ENCODE results near the gene PMAIP1.
A peak's percentile ranks its signal among the peaks of the same experiment; 100 is the strongest.
"Not testable (repeated sequence)": the region's sequence is repeated elsewhere in the genome, so short reads cannot be mapped to it uniquely, and the experiment has no call there.

Gene PMAIP1

DNA sequence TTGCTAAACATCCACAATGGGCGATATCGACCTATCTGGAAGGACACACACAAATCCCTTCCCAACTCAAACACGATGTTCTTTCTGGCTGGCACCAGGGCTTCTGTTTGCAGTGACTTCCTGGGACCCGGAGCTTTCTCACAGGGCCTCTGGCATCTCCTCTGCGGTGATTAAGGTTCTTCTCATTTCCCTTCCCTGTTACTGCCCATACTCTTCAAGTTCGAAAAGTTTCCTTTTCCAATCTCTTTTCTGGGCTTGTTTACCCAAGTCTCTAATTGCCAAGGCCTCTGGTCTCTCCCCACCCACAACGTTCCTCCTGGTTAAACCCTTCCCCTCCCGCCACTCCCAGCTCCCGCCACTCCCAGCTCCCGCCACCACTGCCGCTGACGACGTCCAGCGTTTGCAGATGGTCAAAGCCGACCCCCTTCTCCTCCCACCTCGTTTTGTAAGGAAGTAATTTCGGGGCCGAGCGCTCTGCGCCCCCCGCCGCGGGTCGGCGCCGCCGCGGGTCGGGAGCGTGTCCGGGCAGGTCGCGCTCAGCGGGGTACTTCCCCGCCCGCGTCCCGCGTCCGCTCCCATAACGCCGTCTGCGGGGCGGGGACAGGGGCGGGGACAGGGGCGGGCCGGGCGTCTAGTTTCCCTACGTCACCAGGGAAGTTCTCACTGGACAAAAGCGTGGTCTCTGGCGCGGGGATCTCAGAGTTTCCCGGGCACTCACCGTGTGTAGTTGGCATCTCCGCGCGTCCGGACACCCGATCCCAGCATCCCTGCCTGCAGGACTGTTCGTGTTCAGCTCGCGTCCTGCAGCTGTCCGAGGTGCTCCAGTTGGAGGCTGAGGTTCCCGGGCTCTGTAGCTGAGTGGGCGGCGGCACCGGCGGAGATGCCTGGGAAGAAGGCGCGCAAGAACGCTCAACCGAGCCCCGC lies at the start of gene PMAIP1:
Gene PMAIP1, plus strand, starts transcription at position 699 of the 924 bp plus-strand sequence. Its CDS starts 182 bp downstream, at position 881.
- DNase-seq = peak; percentile 91

- DNase-seq = no peak
Measured at GRCh38 chr18:59851784-59852399, 47.9 kb upstream of the PMAIP1 start.

DNA sequence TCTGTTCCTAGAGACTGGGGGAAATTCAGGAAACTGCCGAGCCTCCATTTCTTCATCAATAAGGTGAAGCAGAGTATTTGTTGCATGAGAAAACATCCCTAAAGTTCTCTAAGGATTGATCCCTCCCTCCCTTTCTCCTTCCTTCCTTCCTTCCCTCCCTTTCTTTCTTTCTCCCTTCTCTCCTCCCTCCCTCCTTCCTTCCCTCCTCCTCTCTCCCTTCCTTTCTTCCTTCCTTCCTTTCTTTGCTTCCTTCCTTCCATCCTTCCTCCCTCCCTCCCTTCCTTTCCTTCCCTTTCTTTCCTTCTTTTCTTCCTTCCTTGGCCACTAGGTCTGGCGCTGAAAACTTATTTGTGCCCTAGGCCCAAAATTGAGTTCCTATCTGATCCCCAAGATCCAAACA lies 47.2 kb upstream of the PMAIP1 start:
- DNase-seq = no peak

DNA sequence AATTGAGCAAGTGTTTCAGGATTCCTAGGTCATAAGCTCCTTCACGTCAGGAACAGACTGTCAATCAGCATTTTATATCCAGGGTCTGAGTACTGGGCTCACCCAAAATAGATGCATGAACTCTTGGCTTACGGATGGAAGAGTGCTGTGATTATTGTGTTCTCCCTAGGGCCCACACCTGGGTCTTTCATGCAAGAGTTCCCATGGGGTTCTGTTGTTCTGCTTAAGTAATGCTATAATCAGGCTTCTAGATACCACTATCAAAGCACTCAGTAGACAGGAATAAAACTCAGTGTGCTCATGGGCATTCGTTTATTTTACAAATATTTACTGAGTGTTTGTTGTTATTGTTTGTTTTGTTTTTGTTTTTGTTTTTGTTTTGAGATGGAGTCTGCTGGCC lies 46.4 kb upstream of the PMAIP1 start:
- no peak for DNase-seq

DNA sequence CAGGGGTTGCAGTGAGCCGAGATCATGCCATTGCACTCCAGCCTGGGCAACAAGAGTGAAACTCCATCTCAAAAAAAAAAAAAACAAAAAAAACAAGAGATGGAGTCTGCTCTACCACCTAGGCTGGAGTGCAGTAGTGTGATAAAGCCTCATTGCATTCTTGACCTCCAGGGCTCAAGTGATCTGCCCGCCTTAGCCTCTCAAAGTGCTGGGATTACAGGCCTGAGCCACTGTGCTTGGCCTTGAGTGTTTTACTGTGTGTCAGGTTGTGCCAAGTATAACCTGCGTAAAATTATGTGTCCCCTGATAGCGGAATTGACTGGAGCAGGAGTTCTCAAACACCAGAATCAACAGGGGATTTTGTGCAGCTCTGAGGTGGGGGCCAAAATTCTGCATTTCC lies 45.8 kb upstream of the PMAIP1 start:
- not testable (repeated sequence) for DNase-seq

DNA sequence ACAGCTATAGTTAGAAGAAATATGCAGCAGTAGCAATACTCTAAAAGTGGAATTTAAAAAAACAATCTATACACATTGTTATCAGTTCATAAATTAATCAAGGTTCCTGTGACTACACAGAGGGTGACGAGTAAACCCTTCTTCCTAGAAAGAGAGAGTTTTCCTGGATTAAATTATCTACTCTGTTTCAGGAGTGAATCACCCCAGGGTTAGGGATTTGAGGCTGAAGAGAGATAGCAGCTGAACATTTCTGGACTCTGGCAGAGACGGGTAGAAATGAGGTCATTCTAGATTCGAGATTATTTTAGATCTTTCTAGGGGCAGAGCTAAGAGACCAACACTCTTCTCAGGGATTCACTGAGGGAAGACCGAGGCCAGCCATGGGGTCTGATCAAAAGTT lies 38.8 kb upstream of the PMAIP1 start:
- DNase-seq = no peak

DNA sequence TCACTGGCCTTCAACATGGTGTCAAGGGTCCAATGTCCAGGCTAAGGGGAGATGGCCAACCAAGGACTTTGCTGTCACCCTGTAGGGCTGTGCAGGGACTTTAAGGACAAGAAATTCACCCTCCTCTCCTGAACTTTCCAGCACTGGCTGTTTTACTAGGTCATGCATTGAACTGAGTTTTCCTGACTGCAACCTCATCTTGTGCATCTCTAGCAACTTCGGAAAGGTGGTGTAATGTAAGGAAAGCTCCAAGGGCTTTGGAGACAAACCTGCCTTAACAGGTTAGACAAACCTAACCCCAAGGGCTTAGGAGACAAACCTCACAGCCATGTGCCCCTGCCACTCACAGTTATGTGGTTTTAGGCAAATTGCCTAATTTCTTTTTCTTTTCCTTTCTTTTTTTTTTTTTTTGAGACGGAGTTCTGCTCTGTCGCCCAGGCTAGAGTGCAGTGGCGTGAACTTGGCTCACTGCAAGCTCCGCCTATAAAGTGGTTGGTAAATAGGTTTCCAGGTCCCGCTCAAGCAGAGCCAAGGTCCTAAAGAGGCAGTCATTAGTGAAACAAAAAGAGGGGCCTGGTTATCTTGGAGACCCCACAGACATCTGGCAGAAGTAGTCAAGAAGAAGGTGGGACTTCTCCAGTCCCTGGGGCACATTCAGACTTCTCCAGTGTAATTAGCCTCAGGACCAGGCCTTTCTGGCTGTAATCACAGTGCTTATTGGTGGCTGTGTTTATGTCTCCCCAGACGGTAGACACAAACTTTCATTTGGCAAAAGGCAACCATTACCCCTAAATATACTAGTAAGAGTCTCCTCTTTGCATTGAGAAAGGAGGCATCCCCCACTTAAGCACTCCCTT lies 37.6 kb upstream of the PMAIP1 start:
- no peak for DNase-seq

GRCh38 chr18:59865241-59865986 lies 34.4 kb upstream of the PMAIP1 start:
- no peak for DNase-seq

DNA sequence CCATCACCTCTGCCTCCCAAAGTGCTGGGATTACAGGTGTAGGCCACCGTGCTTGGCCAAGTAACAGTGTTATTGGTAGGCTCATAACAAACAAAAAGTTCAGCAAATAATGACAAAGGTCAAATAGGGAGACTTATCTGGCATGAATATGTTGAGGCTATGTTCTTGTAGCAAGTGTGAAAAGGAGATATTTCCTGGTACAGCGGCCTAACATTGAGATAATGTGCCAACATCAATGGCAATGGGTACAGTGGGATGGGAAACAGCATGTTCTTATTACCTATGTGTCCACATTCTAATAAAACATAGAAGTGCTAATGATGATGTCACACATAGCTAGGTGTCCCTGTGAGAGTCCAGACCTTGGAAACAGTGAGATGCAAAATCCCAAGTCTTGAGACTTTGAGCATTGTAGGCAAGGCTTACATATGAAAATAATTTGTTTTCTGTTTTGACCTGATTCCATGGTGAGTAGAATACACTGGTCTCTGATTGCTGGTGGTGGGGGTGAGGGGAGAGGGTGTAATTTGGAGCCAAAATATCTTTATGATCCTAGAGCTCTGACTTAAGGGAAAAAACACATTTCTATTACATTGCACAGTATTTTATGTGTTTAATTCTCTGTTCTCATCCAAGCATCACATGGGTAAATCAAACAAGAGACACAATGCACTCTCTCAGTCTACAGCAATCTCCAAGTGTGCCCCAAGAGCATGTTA lies 33.1 kb upstream of the PMAIP1 start:
- DNase-seq = no peak

DNA sequence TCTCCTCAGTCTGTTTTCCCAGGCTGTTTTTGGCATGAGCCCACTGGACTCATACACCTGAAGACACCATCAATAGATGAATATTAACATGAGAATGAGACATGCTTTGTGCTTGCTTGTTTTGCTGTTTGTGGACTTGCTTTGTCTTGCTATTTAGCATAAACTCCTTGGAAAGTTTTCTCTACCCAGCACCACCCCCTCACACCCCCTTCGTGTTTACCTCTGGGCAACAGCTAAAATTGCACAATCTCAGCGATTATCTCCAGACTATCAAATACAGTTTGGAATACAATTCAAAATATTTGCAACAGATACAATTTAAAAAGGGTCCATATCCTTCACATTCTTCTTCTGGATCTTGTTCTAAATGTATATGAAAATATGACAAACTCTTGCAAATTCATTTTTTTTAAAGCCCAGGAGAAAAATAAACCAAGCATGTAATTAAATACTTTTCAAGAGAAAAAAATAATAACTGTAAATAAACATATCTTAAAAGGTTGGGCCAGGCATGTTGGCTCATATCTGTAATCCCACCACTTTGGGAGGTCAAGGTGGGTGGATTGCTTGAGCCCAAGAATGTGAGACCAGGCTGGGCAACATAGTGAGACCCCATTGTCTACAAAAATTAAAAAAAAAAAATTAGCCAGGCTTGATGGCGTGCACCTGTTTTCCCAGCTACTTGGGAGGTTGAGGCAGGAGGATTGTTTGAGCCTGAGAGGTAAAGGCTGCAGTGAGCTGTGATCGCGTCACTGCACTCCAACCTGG lies 32.3 kb upstream of the PMAIP1 start:
- no peak for DNase-seq

GRCh38 chr18:59870623-59871130 lies 29.1 kb upstream of the PMAIP1 start:
- DNase-seq = no peak

DNA sequence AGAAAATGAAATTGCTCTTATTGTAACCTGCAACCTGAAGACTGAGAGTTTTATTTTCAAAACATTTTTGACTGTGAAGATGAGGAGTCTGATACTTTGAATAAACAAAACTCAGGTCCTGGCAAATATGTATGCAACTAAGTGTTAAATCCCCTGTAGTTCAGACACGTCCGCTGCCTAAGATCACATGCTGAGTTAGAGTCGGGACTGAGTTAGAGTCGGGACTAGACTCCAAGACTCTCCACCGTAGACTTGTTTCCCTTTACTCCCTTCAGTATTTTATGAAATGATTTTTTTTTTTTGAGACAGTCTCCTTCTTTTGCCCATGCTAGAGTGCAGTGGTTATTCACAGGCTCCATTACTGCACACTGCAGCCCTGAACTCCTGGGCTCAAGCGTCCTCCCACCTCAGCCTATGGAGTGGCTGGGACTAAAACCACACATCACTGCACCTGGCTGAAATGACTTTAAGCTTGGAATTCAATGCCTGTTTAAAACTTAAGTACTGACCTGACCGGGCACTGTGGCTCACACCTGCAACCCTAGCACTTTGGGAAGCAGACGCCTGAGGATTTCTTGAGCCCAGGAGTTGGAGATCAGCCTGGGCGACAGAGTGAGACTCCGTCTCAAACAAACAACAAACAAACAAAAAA lies 28.0 kb upstream of the PMAIP1 start:
- DNase-seq = no peak

DNA sequence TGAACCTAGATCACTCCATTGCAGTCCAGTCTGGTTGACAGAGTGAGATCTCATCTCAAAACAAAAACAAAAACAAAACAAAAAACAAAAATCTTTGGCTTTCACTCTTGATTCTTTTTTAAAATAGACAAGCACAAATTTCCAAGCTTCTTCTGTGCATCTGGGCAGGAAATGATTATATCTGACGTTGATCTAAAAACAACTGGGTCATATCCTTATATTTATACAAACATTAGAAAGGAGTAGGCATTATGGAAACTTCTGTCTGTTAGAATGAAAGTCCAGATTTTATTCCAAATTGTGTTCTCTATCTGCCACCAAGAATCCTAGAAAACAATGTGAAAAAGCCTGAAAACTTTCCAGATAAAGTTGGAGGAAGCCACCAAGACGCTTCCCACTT lies 26.2 kb upstream of the PMAIP1 start:
- no peak for DNase-seq

DNA sequence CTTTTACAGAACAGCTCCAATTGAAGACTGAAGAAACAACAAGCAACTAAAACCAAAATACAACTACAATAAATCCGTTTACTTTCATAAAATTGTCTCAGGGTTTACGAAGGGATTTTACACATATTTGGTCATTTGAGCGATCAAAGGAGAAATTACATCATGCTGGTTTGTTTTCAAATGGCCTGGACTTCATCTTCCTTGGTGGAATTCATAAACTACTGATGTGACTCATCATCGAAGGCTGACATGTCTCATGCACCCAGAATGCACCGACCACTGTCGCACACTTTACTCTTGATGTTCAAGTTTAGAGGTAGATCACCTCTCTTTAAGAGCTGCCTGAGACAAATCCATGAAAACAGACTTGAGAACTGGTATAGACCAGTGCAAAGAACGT lies 25.6 kb upstream of the PMAIP1 start:
- DNase-seq = no peak

DNA sequence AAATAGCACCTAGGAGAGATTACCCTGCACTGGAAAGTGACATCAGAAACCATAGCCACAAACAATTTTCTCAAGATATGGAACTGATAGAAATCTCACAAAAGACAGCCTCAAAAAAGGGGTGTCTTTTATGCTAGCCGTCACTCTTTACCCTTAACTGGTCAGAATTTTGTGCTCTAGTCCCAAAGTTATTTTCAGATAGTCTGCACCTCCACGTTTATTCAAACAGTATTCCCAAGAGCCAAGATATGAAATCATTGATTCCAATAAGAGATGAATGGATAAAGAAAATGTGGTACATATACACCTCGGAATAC lies 23.5 kb upstream of the PMAIP1 start:
- no peak for DNase-seq

GRCh38 chr18:59877361-59877760 lies 22.4 kb upstream of the PMAIP1 start:
- DNase-seq = no peak

- no peak for DNase-seq
Measured at GRCh38 chr18:59878644-59879043, 21.2 kb upstream of the PMAIP1 start.

DNA sequence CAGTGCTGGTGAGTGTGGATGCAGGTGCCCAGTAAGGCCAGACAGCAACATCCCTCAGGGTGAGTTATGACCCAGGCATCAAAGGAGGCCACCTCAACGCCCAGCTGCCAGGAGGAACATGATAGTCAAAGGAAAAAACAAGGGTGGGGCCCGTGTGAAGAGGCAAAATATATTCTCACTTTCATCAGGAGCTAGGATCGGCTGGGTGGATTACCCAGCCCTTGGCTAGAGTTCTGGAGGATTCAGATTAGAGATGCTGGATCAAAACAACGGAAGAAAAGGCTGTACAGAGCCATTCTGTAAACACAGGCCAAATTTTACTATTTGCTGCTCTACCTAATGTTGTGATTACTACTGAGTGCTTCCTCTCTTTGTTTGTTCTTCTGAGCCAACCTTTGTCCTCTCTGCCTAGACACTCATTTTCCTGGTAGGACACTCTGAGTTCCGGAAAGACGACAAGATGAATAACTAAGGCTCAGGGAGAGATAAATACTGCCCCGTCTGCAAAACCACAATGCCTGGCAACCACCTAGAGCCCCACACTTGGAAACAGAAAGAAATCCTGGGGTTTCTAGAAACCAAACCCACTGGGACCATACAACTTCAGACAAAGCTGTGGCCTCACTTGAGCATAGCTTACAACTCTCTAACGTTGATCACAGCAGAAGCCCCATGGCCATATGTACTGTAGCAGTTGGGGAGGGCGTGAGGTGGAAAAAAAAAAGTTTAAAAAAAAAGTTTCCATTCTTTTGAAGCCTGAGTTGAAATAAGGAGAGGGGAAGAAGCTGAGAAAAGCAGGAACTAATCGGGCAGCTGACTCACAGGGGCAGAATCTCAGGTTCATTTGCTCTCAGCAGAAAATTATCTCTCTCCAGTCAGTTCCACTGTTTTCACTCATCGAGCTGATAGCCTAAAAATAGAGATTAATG lies 17.8 kb upstream of the PMAIP1 start:
- no peak for DNase-seq

DNA sequence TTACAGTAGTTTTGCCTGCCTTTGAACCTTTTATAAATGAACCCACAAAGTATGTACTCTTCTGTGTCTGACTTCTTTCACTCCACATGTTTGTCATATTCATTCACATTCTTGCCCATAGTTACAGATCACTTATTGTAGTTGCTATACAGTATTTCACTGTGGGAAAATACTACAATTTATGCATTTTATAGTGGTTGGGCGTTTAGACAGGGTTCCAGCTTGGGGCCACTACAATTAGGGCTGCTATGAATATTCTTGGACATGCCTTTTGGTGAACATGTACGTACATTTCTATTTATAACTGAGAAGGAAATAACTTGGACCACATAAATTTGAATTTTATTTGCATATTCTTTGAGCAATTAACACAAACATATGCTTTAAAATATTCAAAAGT lies 15.4 kb upstream of the PMAIP1 start:
- peak; percentile 42 for DNase-seq
